Esophagus squamous epithelium (tissue), 5 donors: ENCODE results near the gene MMRN2. TPM values are rescaled to one million over a fixed set of nuclear protein-coding genes. Genes with fewer than 3 reads are reported as not detected.

Experiments used
- DNase-seq: peaks from one replicate; lab custom pipeline; 2025; lab: John Stamatoyannopoulos, UW
- H3K27ac ChIP-seq, 4 donors: fragments of 200-600 bp; sonication (generic); one replicate each; pipeline ENCODE4 v1.5.1; 2016 to 2019; ENCODE audit warnings: mild to moderate bottlenecking in 1 of 4
- H3K27me3 ChIP-seq, 4 donors: fragments of 200-600 bp; sonication (generic); 1 replicate in 3 of 4; 2 replicates in 1 of 4; pipeline versions ENCODE4 v1.5.1 to v1.6.0; 2017 to 2021; ENCODE audit warnings: antibody characterized with exemption in 1 of 4
- H3K36me3 ChIP-seq, 3 donors: fragments of 200-600 bp; sonication (generic); one replicate each; pipeline ENCODE4 v1.5.1; 2016 to 2019
- H3K4me1 ChIP-seq, 3 donors: fragments of 200-600 bp; sonication (generic); one replicate each; pipeline ENCODE4 v1.5.1; 2017 to 2019
- H3K4me3 ChIP-seq, 4 donors: fragments of 200-600 bp; sonication (generic); 1 replicate in 3 of 4; 2 replicates in 1 of 4; pipeline ENCODE4 v1.5.1; 2016 to 2019; ENCODE audit warnings: mild to moderate bottlenecking in 2 of 4, moderate library complexity in 1 of 4
- H3K9me3 ChIP-seq, 3 donors: fragments of 200-600 bp; sonication (generic); one replicate each; pipeline ENCODE4 v1.5.1; 2016 to 2019
- CTCF ChIP-seq, 6 experiments: fragments of 450-650 bp in 4 of 6; fragments of 200-600 bp in 2 of 6; sonication (generic) in 2 of 6; IDR thresholded peaks; one replicate each; pipeline ENCODE4 v1.5.1; 2016 to 2019; ENCODE audit warnings: antibody characterized with exemption in 6 of 6, mild to moderate bottlenecking in 4 of 6, moderate library complexity in 4 of 6
- POLR2A ChIP-seq, 4 donors: fragments of 450-650 bp; IDR thresholded peaks; one replicate each; pipeline ENCODE4 v1.6.1; 2017; ENCODE audit warnings: antibody characterized with exemption in 4 of 4, mild to moderate bottlenecking in 4 of 4, moderate library complexity in 3 of 4
- WGBS, 2 donors: methylation state at CpG; one replicate each; pipeline ENCODE4 v1.1.5; 2018; 5-methylcytosine and 5-hydroxymethylcytosine counted together
- intact Hi-C: fragments of 100-400 bp; cut with DNase I; formaldehyde crosslinking; loops from one replicate; pipeline ENCODE4 v1.15.0; 2022
- total RNA-seq, 4 donors: library from RNA; depleted of rRNA; stranded (reverse); fragments of >200 nt; gene quantifications; one replicate each; pipeline ENCODE4 v1.1.0, GENCODE V29; 2016
- donor health status: DM: yes; HTN: yes; CAD: no.

Gene MMRN2
- total RNA-seq, 4 donors from 2014 or later, result 3.4 to 18.1 (median 11.0) TPM

- Histone ChIP-seq H3K36me3 (no peaks in the 10 kb centered on the region), H3K27ac (peak overlapping the region in 2 of 4 donors; percentile 44 to 54), H3K4me1 (peaks cover 58 to 100% (median 62%) of the 10 kb centered on the region in 3 donors), H3K27me3 (no peaks in the 10 kb centered on the region), H3K9me3 (no peaks in the 10 kb centered on the region), H3K4me3 (no peak overlapping the region)
- no peak for DNase-seq
- 53 to 63% methylated on average over 3 to 5 of the region's 13 CpGs for WGBS, 2 donors
- no peak for TF ChIP-seq POLR2A (IDR thresholded peaks at IDR 0.05)
- TF ChIP-seq CTCF (IDR thresholded peaks at IDR 0.05), result no peak
- intact Hi-C loops, result no loop called here
Observed at GRCh38 chr10:86964061-86964846, 6.8 kb upstream of the MMRN2 start.

- Histone ChIP-seq H3K27me3 (no peaks in the 10 kb centered on the region), H3K36me3 (no peaks in the 10 kb centered on the region), H3K4me1 (peaks cover 58 to 100% (median 62%) of the 10 kb centered on the region in 3 donors), H3K9me3 (no peaks in the 10 kb centered on the region), H3K27ac (peak overlapping the region in 2 of 4 donors; percentile 44 to 54), H3K4me3 (no peak overlapping the region)
- WGBS, 2 donors, result 95% methylated on average over 4 of the region's 12 CpGs; no CpG with 5 or more reads in 1 of the 2 donors
- intact Hi-C loops, result no loop called here
- DNase-seq, result no peak
- no peak for TF ChIP-seq POLR2A (IDR thresholded peaks at IDR 0.05)
- TF ChIP-seq CTCF (IDR thresholded peaks at IDR 0.05), result no peak
Observed at GRCh38 chr10:86963341-86963919, 6.0 kb upstream of the MMRN2 start.

GRCh38 chr10:86962981-86963310, 5.5 kb upstream of the MMRN2 start:
- intact Hi-C loops, result no loop called here
- H3K27me3 ChIP-seq, result no peaks in the 10 kb centered on the region
- no peaks in the 10 kb centered on the region for H3K36me3 ChIP-seq
- H3K4me3 ChIP-seq, result no peak overlapping the region
- H3K27ac ChIP-seq, result no peak overlapping the region
- H3K9me3 ChIP-seq, result no peaks in the 10 kb centered on the region
- TF ChIP-seq POLR2A (IDR thresholded peaks at IDR 0.05), result no peak
- no peak for TF ChIP-seq CTCF (IDR thresholded peaks at IDR 0.05)
- 75 to 82% methylated on average over 7 of the region's 7 CpGs for WGBS, 2 donors
- DNase-seq, result no peak
- H3K4me1 ChIP-seq, result peaks cover 57 to 100% (median 63%) of the 10 kb centered on the region in 3 donors

GRCh38 chr10:86962136-86962980, 4.9 kb upstream of the MMRN2 start:
- WGBS, 2 donors, result 89 to 100% methylated on average over 1 of the region's 7 CpGs
- no peaks in the 10 kb centered on the region for H3K27me3 ChIP-seq
- DNase-seq, result no peak
- no peaks in the 10 kb centered on the region for H3K9me3 ChIP-seq
- no peak overlapping the region for H3K27ac ChIP-seq
- TF ChIP-seq POLR2A (IDR thresholded peaks at IDR 0.05) (no peak), CTCF (IDR thresholded peaks at IDR 0.05) (no peak)
- intact Hi-C loops, result no loop called here
- H3K4me3 ChIP-seq, result no peak overlapping the region
- peaks cover 54 to 100% (median 57%) of the 10 kb centered on the region in 3 donors for H3K4me1 ChIP-seq
- H3K36me3 ChIP-seq, result no peaks in the 10 kb centered on the region
